Measurements from ENCODE around the gene THEMIS2.

DNA sequence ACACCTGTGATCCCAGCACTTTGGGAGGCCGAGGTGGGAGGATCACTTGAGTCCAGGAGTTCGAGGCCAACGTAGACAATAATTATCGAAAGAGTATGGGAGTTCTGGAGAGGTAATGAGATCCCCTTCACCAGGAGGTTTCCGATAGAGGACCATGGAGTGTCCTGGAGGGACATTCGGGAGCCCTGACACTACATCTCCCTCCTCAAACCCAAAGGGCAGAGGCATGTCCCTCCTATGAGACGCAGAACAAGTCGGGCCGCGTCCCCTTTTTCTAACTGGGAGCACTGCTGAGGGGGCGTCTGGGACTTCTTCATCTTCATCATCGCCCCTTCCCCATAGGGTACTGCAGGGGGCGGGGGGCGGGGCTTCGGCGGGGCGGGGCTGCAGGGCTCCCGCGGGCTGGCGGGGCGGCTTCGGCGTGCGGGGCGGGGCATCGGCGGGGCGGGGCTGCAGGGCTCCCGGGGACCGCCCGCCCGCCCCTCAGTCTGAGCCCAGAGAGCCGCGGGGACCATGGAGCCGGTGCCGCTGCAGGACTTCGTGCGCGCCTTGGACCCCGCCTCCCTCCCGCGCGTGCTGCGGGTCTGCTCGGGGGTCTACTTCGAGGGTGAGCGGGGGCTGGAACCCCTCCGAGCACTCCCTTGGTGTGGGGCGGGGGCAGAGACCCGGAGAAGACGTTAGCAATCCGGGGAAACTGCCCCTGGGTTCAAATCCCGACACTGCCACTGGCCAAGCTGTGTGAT, at the start of gene THEMIS2:
- TF ChIP-seq, protein P1, sequence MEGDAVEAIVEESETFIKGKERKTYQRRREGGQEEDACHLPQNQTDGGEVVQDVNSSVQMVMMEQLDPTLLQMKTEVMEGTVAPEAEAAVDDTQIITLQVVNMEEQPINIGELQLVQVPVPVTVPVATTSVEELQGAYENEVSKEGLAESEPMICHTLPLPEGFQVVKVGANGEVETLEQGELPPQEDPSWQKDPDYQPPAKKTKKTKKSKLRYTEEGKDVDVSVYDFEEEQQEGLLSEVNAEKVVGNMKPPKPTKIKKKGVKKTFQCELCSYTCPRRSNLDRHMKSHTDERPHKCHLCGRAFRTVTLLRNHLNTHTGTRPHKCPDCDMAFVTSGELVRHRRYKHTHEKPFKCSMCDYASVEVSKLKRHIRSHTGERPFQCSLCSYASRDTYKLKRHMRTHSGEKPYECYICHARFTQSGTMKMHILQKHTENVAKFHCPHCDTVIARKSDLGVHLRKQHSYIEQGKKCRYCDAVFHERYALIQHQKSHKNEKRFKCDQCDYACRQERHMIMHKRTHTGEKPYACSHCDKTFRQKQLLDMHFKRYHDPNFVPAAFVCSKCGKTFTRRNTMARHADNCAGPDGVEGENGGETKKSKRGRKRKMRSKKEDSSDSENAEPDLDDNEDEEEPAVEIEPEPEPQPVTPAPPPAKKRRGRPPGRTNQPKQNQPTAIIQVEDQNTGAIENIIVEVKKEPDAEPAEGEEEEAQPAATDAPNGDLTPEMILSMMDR (IDR thresholded peaks at IDR 0.05), result no peak
- TF ChIP-seq POLR2AphosphoS5 (IDR thresholded peaks at IDR 0.05) (peak in 2 of 3 donors; percentile 48 to 74), POLR2A (IDR thresholded peaks at IDR 0.05) (no peak), EP300 (IDR thresholded peaks at IDR 0.05) (no peak)

All from stomach (tissue), 4 donors.